ENCODE results near the gene SIN3B.

Gene SIN3B

DNA sequence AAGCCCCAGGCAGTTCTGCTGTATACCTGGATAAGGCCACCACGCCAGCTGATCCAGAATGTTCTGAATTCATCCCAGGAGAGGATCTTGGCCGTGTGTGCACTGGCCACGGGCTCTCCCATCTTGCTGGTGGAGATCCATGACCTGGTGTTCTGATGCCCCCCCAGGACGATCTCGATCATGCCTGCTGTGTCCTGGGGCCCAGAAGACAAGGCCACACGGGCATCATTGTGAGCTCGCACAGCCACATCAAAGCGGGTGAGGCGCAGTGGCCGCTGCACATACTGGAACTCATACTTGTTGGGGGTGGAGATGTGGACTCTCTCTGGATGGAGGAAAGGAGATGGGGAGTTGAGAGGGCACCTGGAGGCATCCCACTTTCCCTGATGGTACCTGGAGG lies 99.7 kb downstream of the SIN3B start:
- in situ Hi-C loops (cut with MboI; ENCODE audit: low pct_unique_long_range_greater_than_20kb, low sequenced_read_pairs) = no loop called here

More for the DNA sequence above, 99.7 kb downstream of the SIN3B start:
- DNase-seq = no peak

Measured in KBM-7 (cell line).